Stimulated activated CD4-positive, alpha-beta T cell treated with anti-CD3 and anti-CD28 coated beads, Interleukin-1b, Interleukin-23, amount 100 ng/mL, for 4 hours (primary cell): Measurements from ENCODE around the gene CLK3.
"Not testable (repeated sequence)": the region's sequence is repeated elsewhere in the genome, so short reads cannot be mapped to it uniquely, and the experiment has no call there.

Experiments used
- DNase-seq, 2 donors: peaks; one replicate each; pipeline ENCODE4 v3.0.0-alpha.2; 2020; ENCODE audit warnings: low read depth in 2 of 2

The CLK3 gene

DNA sequence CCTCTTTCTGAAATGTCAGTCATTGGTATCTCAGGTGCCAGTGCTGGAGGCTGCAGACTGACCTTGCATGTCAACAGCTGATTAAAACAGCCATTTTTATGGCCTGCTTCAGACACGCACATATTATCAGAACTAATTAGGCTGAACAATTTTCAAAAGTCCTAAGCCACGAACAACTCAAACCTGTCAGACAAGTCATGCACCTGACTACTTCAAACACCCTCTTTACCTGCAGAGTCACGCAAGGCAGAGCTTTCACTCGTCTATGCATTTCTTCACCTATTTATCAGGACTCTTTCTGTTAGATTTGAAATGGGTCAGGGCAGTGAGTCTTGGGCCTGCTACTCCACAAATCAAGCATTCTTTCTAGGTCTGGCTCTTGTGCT is 26.7 kb downstream of the CLK3 start:
- DNase-seq: no peak

GRCh38 chr15:74642734-74643664 is 27.4 kb downstream of the CLK3 start:
- DNase-seq: no peak

GRCh38 chr15:74643665-74644204 is 28.1 kb downstream of the CLK3 start:
- no peak for DNase-seq

- no peak for DNase-seq
These were observed 30.8 kb downstream of the CLK3 start for GRCh38 chr15:74646480-74646879.

- DNase-seq: no peak
These were observed 32.6 kb downstream of the CLK3 start for GRCh38 chr15:74648051-74648842.

- DNase-seq: no peak
These were observed 35.7 kb downstream of the CLK3 start for GRCh38 chr15:74651242-74651741.

DNA sequence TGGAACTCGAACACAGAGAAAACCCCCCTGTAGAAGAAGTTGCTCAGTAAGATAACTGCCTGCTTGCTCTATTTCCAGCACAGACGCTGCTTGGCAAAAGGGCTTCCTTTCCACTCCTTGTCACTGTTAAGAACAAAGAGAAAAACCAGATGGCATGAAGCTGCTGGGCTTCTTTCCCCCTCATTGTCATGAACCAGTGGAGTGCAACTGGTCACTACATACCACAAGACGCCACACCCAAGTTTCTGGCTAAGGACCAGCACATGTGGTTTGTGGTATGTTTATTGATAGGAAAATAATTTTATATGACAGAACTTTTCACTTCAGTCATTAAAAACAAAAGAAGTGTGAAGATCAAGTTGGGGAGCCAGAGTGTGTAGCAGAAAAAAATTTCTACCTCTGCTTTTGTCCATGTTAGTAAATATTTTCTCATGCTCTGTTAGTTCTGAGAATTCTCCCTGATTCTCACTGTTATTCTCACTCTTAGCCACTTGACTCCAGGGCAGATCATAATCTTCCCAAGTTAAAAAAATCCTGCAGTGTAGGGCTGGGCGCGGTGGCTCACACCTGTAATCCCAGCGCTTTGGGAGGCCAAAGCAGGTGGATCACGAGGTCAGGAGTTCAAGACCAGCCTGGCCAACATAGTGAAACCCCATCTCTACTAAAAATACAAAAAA is 37.9 kb downstream of the CLK3 start:
- DNase-seq: no peak

DNA sequence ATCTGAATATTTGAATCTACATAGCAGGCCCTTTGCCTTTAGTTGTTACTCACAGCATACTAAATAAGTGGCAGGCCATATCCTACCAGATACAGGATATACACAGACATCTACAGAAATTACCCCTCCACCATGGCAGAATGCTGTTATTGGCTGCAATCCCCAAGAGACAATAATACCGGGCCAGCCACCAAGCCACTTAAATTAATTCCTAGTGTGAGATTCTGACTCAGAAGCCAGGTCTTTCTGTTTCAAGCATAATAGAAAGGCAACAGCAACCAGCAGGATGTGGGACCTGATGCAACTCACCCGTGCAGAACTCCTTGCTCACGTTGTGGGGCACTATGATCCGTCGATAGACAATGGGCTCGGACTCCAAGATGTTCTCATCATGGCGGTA is 39.8 kb downstream of the CLK3 start:
- no peak for DNase-seq

- DNase-seq: no peak
These were observed 41.4 kb downstream of the CLK3 start for GRCh38 chr15:74656935-74657535.

GRCh38 chr15:74657846-74658245 is 42.2 kb downstream of the CLK3 start:
- no peak for DNase-seq

DNA sequence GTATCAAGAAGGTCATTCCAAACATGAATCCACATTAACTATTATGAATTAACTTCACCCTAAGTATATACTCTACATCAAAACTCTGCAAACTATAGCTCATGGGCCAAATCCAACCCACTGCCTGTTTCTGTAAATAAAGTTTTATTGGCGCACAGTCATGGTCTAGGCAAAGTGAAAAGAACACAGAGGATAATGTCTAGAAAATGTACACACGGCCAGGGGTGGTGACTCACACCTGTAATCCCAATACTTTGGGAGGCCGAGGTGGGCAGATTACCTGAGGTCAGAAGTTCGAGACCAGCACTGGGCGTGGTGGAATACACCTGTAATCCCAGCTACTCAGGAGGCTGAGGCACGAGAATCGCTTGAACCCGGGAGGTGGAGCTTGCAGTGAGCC is 45.6 kb downstream of the CLK3 start:
- DNase-seq: not testable (repeated sequence)

- DNase-seq: no peak
These were observed 46.6 kb downstream of the CLK3 start for GRCh38 chr15:74662064-74662860.

DNA sequence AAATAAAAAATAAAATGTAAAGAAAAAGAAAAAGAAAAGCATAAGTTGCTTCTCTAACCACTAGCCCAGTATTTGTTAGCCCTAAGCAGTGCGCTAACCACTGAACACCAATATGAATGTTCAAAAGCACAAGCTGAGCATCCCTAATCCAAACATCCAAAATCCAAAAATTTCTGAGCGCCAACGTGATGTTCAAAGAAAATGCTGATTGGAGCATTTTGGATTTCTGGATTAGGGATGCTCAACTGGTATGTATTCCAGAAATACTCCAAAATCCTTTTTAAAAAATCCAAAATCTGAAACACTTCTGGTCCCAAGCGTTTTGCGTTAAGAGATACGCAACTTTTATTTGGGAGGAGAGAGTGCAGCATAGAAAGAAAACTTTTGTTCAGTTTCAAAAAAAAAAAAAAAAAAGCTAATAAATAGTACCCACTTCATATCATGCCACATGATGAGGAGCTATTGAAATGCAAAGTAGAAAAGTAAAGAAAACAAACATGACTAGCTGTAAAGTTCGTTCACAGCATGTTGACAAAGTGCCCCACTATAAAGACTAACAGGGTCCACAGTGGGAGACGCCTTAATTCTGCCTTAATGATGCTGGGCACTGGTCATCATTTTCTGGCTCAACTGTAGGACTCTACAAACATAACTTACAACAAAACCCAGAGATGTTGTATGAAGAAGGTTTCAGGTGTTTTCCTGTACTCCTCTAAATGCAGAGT is 47.8 kb downstream of the CLK3 start:
- DNase-seq: no peak

GRCh38 chr15:74664028-74664616 is 48.5 kb downstream of the CLK3 start:
- no peak for DNase-seq

- DNase-seq: no peak
These were observed 49.0 kb downstream of the CLK3 start for GRCh38 chr15:74664670-74665069.

DNA sequence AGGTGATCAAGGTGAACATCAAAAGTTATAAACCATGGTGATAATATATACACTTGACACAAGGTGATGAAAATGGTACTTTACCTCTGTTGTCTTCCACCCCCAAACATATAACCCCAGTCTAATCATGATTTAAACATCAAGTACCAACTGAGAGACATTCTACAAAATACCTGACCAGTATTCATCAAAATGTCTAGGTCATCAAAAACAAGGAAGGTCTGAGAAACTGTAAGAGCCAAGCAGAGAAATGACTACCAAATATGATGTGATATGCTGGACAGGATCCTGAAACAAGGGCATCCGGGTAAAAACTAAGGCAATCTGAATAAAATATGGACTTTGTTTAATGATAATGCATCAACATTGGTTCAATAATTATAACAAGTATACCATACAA is 52.3 kb downstream of the CLK3 start:
- no peak for DNase-seq

DNA sequence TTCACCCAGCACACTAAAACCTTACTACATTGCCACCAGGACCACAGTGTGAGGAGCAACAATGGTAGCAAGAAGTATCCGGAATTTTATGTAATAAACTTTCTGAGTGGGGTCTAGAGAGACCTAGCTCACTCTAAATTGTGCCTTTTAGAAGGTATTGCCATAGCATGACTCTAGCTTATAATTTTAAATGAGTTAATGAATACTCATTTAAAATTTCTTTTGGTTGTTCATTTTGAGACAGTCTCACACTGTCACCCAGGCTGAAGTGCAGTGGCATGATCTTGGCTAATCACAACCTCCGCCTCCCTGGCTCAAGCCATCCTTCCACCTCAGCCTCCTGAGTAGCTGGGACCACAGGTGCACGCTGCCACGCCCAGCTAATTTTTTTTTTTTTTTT is 54.0 kb downstream of the CLK3 start:
- DNase-seq: no peak

DNA sequence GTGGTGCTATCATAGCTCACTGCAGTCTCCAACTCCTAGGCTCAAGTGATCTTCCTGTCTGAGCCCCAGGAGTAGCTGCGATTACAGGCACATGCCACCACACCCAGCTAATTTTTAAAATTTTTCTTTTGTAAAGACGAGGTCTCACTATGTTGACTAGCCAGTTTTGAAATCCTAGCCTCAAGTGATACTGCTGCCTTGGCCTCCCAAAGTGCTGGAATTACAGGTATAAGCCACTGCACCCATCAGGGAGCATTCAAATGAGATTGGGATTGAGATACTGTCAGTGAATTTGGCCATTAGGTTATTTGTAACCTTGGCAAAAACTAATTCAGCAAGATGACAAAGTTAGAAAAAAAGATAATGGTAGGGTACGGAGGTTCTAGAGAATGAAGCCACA is 58.5 kb downstream of the CLK3 start:
- DNase-seq: no peak

GRCh38 chr15:74676801-74677200 is 61.2 kb downstream of the CLK3 start:
- DNase-seq: no peak
